Lower leg skin (tissue), 4 donors: Measurements from ENCODE around the gene FBXL16. TPM values are rescaled to one million over a fixed set of nuclear protein-coding genes. Genes with fewer than 3 reads are reported as not detected.

Experiments used
- DNase-seq, 2 donors: peaks; one replicate each; pipeline ENCODE4 v3.0.0-alpha.2; 2019; ENCODE audit warnings: low spot score in 2 of 2
- H3K4me3 ChIP-seq: fragments of 200-600 bp; sonication (generic); 2 replicates; pipeline ENCODE4 v1.5.1; 2017; ENCODE audit warnings: mild to moderate bottlenecking, low read depth; ENCODE audit not compliant: poor library complexity, severe bottlenecking
- POLR2A ChIP-seq, 2 donors: fragments of 450-650 bp; IDR thresholded peaks; one replicate each; pipeline ENCODE4 v1.6.1; 2016 to 2017; ENCODE audit warnings: antibody characterized with exemption in 2 of 2, mild to moderate bottlenecking in 1 of 2, moderate library complexity in 1 of 2
- WGBS, 2 donors: methylation state at CpG; one replicate each; pipeline ENCODE4 v1.1.5; 2018; 5-methylcytosine and 5-hydroxymethylcytosine counted together
- intact Hi-C: fragments of 100-400 bp; cut with DNase I; formaldehyde crosslinking; loops from one replicate; pipeline ENCODE4 v1.15.0; 2023; ENCODE audit warnings: low total_unique reads
- total RNA-seq, 4 donors: library from RNA; depleted of rRNA; stranded (reverse); fragments of >200 nt; gene quantifications; one replicate each; pipeline ENCODE4 v1.1.0, GENCODE V29; 2016
- TF ChIP-seq, protein P1 (sequence below), 3 donors: fragments of 450-650 bp; IDR thresholded peaks; one replicate each; pipeline ENCODE4 v1.5.1; 2016; ENCODE audit warnings: antibody characterized with exemption in 3 of 3, mild to moderate bottlenecking in 3 of 3, moderate library complexity in 2 of 3

Gene FBXL16
- total RNA-seq, 4 donors from 2014 or later = 18.3 to 33.6 (median 25.2) TPM

DNA sequence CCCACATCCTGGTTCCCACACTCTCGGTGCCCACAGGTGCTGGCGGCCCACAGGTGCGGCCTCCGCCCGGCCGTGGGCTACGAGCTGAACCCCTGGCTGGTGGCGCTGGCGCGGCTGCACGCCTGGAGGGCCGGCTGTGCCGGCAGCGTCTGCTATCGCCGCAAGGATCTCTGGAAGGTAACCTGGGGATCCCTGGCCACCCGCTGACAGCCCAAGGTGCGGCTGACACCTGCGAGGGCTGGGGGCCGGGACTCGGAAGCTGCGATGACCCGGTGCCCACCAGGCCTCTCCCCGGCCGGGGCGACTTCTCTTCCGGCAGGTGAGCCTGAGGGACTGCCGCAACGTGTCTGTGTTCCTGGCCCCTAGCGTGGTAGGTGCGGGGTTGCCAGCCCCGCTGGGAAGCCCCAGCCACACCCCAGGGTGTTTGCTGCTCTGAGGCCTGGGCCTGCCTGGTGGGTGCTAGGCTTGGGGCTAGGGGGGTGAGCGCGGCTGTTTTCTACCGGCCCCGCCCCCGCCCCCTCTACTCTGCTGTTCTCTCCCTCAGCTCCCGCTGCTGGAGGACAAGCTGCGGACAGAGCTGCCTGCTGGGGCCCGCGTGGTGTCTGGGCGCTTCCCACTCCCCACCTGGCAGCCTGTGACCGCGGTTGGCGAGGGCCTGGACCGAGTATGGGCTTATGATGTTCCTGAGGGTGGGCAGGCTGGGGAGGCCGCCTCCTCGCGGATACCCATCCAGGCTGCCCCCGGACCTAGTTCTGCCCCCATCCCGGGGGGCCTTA lies 16.4 kb upstream of the FBXL16 start:
- no peak for DNase-seq
- TF ChIP-seq POLR2A (IDR thresholded peaks at IDR 0.05) = no peak
- TF ChIP-seq, protein P1, sequence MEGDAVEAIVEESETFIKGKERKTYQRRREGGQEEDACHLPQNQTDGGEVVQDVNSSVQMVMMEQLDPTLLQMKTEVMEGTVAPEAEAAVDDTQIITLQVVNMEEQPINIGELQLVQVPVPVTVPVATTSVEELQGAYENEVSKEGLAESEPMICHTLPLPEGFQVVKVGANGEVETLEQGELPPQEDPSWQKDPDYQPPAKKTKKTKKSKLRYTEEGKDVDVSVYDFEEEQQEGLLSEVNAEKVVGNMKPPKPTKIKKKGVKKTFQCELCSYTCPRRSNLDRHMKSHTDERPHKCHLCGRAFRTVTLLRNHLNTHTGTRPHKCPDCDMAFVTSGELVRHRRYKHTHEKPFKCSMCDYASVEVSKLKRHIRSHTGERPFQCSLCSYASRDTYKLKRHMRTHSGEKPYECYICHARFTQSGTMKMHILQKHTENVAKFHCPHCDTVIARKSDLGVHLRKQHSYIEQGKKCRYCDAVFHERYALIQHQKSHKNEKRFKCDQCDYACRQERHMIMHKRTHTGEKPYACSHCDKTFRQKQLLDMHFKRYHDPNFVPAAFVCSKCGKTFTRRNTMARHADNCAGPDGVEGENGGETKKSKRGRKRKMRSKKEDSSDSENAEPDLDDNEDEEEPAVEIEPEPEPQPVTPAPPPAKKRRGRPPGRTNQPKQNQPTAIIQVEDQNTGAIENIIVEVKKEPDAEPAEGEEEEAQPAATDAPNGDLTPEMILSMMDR (IDR thresholded peaks at IDR 0.05) = no peak
- no peak overlapping the region for H3K4me3 ChIP-seq
- WGBS, 2 donors = 73 to 75% methylated on average over 15 to 48 of the region's 51 CpGs
- intact Hi-C loops = no loop called here

DNA sequence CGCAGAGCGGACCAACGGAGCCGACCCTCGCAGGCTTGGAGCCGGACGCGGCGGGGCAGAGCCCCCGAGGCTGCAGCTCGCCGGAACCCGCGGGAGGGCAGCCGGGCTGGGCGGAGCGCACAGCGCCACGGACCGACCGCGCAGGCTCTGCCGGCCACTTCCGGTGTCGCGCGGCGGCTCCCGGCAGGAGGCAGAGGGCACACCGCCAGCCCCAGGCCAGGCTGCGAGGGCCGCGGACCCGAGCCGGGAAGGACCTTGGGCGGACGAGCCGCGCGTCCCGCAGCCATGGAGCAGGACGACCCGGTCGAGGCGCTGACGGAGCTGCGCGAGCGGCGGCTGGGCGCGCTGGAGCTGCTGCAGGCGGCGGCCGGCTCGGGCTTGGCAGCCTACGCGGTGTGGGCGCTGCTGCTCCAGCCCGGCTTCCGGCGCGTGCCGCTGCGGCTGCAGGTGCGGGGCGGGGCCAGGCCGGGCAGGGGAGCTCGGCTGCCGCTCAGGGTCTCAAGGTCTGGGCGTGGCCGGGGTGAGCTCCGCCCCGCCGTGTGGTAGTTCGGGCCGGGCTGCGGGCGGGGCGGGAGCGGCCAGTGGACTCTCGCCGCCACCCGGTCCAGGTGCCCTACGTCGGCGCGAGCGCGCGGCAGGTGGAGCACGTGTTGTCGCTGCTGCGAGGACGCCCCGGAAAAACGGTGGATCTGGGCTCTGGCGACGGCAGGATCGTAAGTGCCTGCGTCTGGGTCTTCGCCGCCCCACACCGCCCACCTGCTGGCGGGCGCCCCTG lies 15.6 kb upstream of the FBXL16 start, which contains the start of gene ANTKMT:
Gene ANTKMT (plus strand): TSS at position 157 of the 775 bp plus-strand sequence. CDS start 129 bp downstream, at position 286.
- intact Hi-C loops = no loop called here
- H3K4me3 ChIP-seq = peak within 1 kb of the TSS; percentile 37
- 0 to 19% methylated on average over 10 to 31 of the region's 106 CpGs for WGBS, 2 donors
- no peak for TF ChIP-seq POLR2A (IDR thresholded peaks at IDR 0.05)
- TF ChIP-seq, protein P1 (IDR thresholded peaks at IDR 0.05) = no peak
- peak in 1 of 2 donors; percentile 93 for DNase-seq

DNA sequence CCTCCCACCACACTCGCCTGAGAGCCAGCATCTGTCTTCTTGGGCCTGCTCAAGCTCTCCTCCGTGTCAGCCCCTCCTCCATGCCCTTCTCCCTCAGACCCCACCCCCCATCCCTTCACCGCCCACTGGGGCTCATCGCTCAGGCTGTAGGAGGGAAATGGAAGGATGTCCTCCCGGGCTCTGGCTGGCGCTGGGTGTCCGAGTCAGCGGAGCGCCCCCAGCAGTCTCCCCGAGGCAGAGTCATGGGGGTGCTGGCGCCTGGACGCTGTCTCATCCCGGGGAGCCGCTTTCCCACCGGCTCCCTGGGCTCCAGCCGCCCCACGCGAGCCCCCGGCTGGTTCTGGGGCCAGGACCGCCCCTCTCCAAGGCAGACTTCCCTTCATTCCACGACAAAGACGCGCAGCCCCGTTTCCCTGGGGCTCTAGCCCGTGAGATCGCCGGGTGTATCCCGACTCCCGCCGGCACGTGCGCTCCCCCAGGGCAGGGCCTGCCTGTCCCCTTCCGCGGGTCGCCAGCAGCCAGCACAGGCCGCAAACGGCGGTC lies 14.9 kb upstream of the FBXL16 start:
- WGBS, 2 donors = 0 to 1% methylated on average over 23 to 30 of the region's 38 CpGs
- no peak for DNase-seq
- intact Hi-C loops = no loop called here
- peak overlapping the region; percentile 37 for H3K4me3 ChIP-seq
- TF ChIP-seq, protein P1 (IDR thresholded peaks at IDR 0.05) = no peak
- TF ChIP-seq POLR2A (IDR thresholded peaks at IDR 0.05) = no peak

DNA sequence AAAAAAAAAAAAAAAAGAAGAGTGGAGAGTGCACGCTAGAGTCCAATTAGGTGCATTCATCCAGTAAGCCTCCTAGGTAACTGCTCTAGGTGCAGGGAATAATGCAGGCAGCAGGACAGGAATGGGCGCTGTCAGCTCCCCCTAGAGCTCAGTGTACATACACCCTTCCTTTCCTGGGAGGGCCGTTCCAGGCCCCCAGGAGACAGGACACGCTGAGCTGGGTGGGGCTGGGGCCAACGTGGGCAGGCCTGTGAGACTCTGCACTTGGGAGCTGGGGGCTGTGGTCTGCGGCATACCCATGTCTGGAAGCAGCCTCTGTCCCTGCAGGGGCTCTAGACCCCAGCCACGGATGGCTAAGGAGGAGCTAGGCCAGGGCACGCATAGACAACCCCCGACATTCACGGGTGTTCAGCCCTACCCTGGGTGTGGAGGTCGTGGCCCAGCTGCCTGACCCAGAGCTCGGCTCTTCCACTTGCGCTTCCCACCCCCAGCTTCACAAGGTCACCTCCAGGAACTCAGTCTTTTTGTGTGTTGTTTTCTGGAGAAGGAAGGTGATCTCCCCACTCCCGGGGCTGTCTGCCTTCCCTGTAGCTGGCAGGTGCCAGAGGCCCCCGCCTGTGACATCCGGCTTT lies 14.3 kb upstream of the FBXL16 start:
- TF ChIP-seq, protein P1 (IDR thresholded peaks at IDR 0.05) = no peak
- no peak for TF ChIP-seq POLR2A (IDR thresholded peaks at IDR 0.05)
- intact Hi-C loops = loop anchor here (10.0 kb wide), 1 partner anchor 375 kb away; the partner anchor contains the start of gene C1QTNF8
- DNase-seq = no peak
- no peak overlapping the region for H3K4me3 ChIP-seq
- 10% methylated on average over 14 to 16 of the region's 16 CpGs for WGBS, 2 donors

DNA sequence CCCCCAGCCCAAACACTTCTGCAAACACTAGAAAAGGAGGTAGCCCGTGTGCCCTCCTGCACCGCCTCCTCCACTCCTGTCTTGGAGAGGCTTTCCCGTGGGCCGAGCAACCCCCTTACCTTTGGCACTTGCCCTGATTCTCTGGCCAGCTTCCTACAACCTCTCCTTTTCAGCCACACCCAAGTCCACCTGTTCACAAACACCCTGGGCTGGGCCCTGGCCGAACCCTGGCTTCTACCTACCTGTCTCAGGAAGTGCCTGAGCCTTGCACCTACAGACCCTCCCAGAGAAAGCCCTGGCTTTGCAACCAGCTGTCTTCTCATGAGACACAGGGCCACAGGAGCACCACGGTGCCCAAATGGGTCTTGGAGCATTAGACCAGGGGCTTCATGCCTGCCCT lies 13.3 kb upstream of the FBXL16 start:
- WGBS, 2 donors = 77 to 86% methylated on average over 6 of the region's 6 CpGs
- no peak overlapping the region for H3K4me3 ChIP-seq
- intact Hi-C loops = loop anchor here (10.0 kb wide), 1 partner anchor 376 kb away; the partner anchor contains the start of gene C1QTNF8
- no peak for TF ChIP-seq POLR2A (IDR thresholded peaks at IDR 0.05)
- TF ChIP-seq, protein P1 (IDR thresholded peaks at IDR 0.05) = no peak
- DNase-seq = no peak
